Activated naive CD8-positive, alpha-beta T cell treated with anti-CD3 and anti-CD28 coated beads, Interleukin-2, amount 10 ng/mL, durations not matched to agents 7 days and 5 days (primary cell): ENCODE measurements around the gene SELENOW. TPM values are rescaled to one million over a fixed set of nuclear protein-coding genes. Genes with fewer than 3 reads are reported as not detected.
A peak's percentile ranks its signal among the peaks of the same experiment; 100 is the strongest.

ENCODE experiments used
- ATAC-seq: fragments of 150-1000 bp; cut with Tn5 transposase; one replicate; pipeline ENCODE4 v1.10.0; 2021; ENCODE audit warnings: low read depth, moderate library complexity
- POLR2A ChIA-PET: fragments of 350-600 bp; sonication (Branson Sonifier 250); formaldehyde crosslinking; loops from one replicate; lab custom pipeline; 2021; ENCODE audit warnings: antibody characterized with exemption; lab: Charles Lee
- DNase-seq: peaks from one replicate; pipeline ENCODE4 v3.0.0; 2021
- H3K27ac Mint-ChIP-seq: one replicate; pipeline ENCODE4 v1.8.0; 2022; ENCODE audit warnings: mild to moderate bottlenecking, mixed read lengths
- H3K27me3 Mint-ChIP-seq: one replicate; pipeline ENCODE4 v1.8.0; 2022; ENCODE audit warnings: mild to moderate bottlenecking, moderate library complexity, mixed read lengths
- H3K36me3 Mint-ChIP-seq: one replicate; pipeline ENCODE4 v1.8.0; 2021; ENCODE audit warnings: mild to moderate bottlenecking, mixed read lengths
- H3K4me1 Mint-ChIP-seq: one replicate; pipeline ENCODE4 v1.8.0; 2021; ENCODE audit warnings: mixed read lengths
- H3K4me3 Mint-ChIP-seq: one replicate; pipeline ENCODE4 v1.8.0; 2022; ENCODE audit warnings: mild to moderate bottlenecking, moderate library complexity, mixed read lengths
- H3K9me3 Mint-ChIP-seq: one replicate; pipeline ENCODE4 v1.8.0; 2021; ENCODE audit warnings: mixed read lengths
- total RNA-seq, 2 experiments: library from RNA; stranded (reverse); gene quantifications; one replicate each; pipeline ENCODE4 v1.2.3, GENCODE V29; 2021

SELENOW gene
- total RNA-seq, 2 experiments from 2014 or later, result 116 to 120 TPM

GRCh38 chr19:47749326-47749725 lies 29.2 kb upstream of the SELENOW start:
- Mint-ChIP-seq H3K9me3 (no peaks in the 10 kb centered on the region), H3K4me3 (peak overlapping the region; percentile 67), H3K27me3 (no peaks in the 10 kb centered on the region), H3K4me1 (peaks cover 48% of the 10 kb centered on the region), H3K27ac (peak overlapping the region; percentile 84), H3K36me3 (peaks cover 32% of the 10 kb centered on the region)
- ATAC-seq, result peak; percentile 24
- no peak for DNase-seq
- POLR2A ChIA-PET, result interaction anchor here (0.6 to 1.5 kb wide), 2 partner anchors 29 to 298 kb away, joined by 4 to 5 read pairs; partner anchors contain the start of gene SELENOW

GRCh38 chr19:47750752-47751151 lies 27.8 kb upstream of the SELENOW start:
- no peak for ATAC-seq
- no peak for DNase-seq
- H3K27me3 Mint-ChIP-seq, result no peaks in the 10 kb centered on the region
- H3K36me3 Mint-ChIP-seq, result peaks cover 34% of the 10 kb centered on the region
- peak overlapping the region; percentile 62 for H3K27ac Mint-ChIP-seq
- H3K4me3 Mint-ChIP-seq, result no peak overlapping the region
- POLR2A ChIA-PET, result interaction anchor here (1.5 kb wide), 1 partner anchor 27 kb away, joined by 4 read pairs; the partner anchor contains the start of gene SELENOW
- H3K9me3 Mint-ChIP-seq, result no peaks in the 10 kb centered on the region
- peaks cover 42% of the 10 kb centered on the region for H3K4me1 Mint-ChIP-seq

GRCh38 chr19:47752440-47753211 lies 25.9 kb upstream of the SELENOW start:
- DNase-seq, result no peak
- Mint-ChIP-seq H3K36me3 (peaks cover 38% of the 10 kb centered on the region), H3K27ac (peak overlapping the region; percentile 67)

GRCh38 chr19:47754206-47755064 lies 24.1 kb upstream of the SELENOW start:
- Mint-ChIP-seq H3K27me3 (no peaks in the 10 kb centered on the region), H3K9me3 (no peaks in the 10 kb centered on the region), H3K4me3 (no peak overlapping the region), H3K27ac (peak overlapping the region; percentile 54), H3K4me1 (peaks cover 28% of the 10 kb centered on the region), H3K36me3 (peaks cover 37% of the 10 kb centered on the region)
- POLR2A ChIA-PET, result interaction anchor here (0.6 kb wide), 1 partner anchor 23 kb away, joined by 3 read pairs; no protein-coding TSS in a partner anchor
- DNase-seq, result no peak
- ATAC-seq, result no peak

More at GRCh38 chr19:47752440-47753211, 25.9 kb upstream of the SELENOW start:
- no peak for ATAC-seq
- Mint-ChIP-seq H3K4me1 (peaks cover 41% of the 10 kb centered on the region), H3K27me3 (no peaks in the 10 kb centered on the region), H3K9me3 (no peaks in the 10 kb centered on the region), H3K4me3 (no peak overlapping the region)
- POLR2A ChIA-PET, result no interaction called here

GRCh38 chr19:47755065-47755761 lies 23.3 kb upstream of the SELENOW start:
- no peak overlapping the region for H3K27ac Mint-ChIP-seq
- H3K36me3 Mint-ChIP-seq, result peaks cover 35% of the 10 kb centered on the region
- DNase-seq (no peak), ATAC-seq (no peak)
- peaks cover 24% of the 10 kb centered on the region for H3K4me1 Mint-ChIP-seq
- no peaks in the 10 kb centered on the region for H3K27me3 Mint-ChIP-seq
- POLR2A ChIA-PET, result no interaction called here
- no peak overlapping the region for H3K4me3 Mint-ChIP-seq
- H3K9me3 Mint-ChIP-seq, result no peaks in the 10 kb centered on the region

- peaks cover 22% of the 10 kb centered on the region for H3K4me1 Mint-ChIP-seq
- no peak for ATAC-seq
- POLR2A ChIA-PET, result no interaction called here
- no peak overlapping the region for H3K27ac Mint-ChIP-seq
- no peak for DNase-seq
- no peaks in the 10 kb centered on the region for H3K9me3 Mint-ChIP-seq
- peaks cover 31% of the 10 kb centered on the region for H3K36me3 Mint-ChIP-seq
- H3K27me3 Mint-ChIP-seq, result no peaks in the 10 kb centered on the region
- H3K4me3 Mint-ChIP-seq, result no peak overlapping the region
Observed at GRCh38 chr19:47755762-47756626, 22.5 kb upstream of the SELENOW start.

- ATAC-seq (no peak), DNase-seq (no peak)
- Mint-ChIP-seq H3K4me1 (peaks cover 22% of the 10 kb centered on the region), H3K36me3 (peaks cover 31% of the 10 kb centered on the region), H3K9me3 (no peaks in the 10 kb centered on the region), H3K4me3 (no peak overlapping the region), H3K27me3 (no peaks in the 10 kb centered on the region), H3K27ac (no peak overlapping the region)
- POLR2A ChIA-PET, result no interaction called here
Observed at GRCh38 chr19:47756627-47756929, 21.9 kb upstream of the SELENOW start.

GRCh38 chr19:47756953-47757608 lies 21.4 kb upstream of the SELENOW start:
- no peaks in the 10 kb centered on the region for H3K9me3 Mint-ChIP-seq
- ATAC-seq, result no peak
- peaks cover 21% of the 10 kb centered on the region for H3K4me1 Mint-ChIP-seq
- POLR2A ChIA-PET, result no interaction called here
- DNase-seq, result no peak
- no peak overlapping the region for H3K4me3 Mint-ChIP-seq
- H3K27me3 Mint-ChIP-seq, result no peaks in the 10 kb centered on the region
- peak overlapping the region; percentile 56 for H3K27ac Mint-ChIP-seq
- H3K36me3 Mint-ChIP-seq, result peaks cover 31% of the 10 kb centered on the region

GRCh38 chr19:47757617-47758442 lies 20.7 kb upstream of the SELENOW start:
- POLR2A ChIA-PET, result no interaction called here
- DNase-seq, result no peak
- Mint-ChIP-seq H3K4me3 (no peak overlapping the region), H3K9me3 (no peaks in the 10 kb centered on the region), H3K27me3 (no peaks in the 10 kb centered on the region), H3K36me3 (peaks cover 30% of the 10 kb centered on the region), H3K27ac (peak overlapping the region; percentile 56), H3K4me1 (peaks cover 14% of the 10 kb centered on the region)
- no peak for ATAC-seq

- no peak overlapping the region for H3K4me3 Mint-ChIP-seq
- H3K36me3 Mint-ChIP-seq, result peaks cover 24% of the 10 kb centered on the region
- ATAC-seq (no peak), DNase-seq (no peak)
- POLR2A ChIA-PET, result no interaction called here
- no peaks in the 10 kb centered on the region for H3K27me3 Mint-ChIP-seq
- no peak overlapping the region for H3K27ac Mint-ChIP-seq
- peaks cover 10% of the 10 kb centered on the region for H3K4me1 Mint-ChIP-seq
- no peaks in the 10 kb centered on the region for H3K9me3 Mint-ChIP-seq
Observed at GRCh38 chr19:47758443-47758804, 20.1 kb upstream of the SELENOW start.

- POLR2A ChIA-PET, result no interaction called here
- ATAC-seq (no peak), DNase-seq (no peak)
- Mint-ChIP-seq H3K36me3 (peaks cover 19% of the 10 kb centered on the region), H3K4me3 (no peak overlapping the region), H3K4me1 (peaks cover 5% of the 10 kb centered on the region), H3K9me3 (no peaks in the 10 kb centered on the region), H3K27ac (no peak overlapping the region), H3K27me3 (no peaks in the 10 kb centered on the region)
Observed at GRCh38 chr19:47760632-47760999, 17.9 kb upstream of the SELENOW start.

GRCh38 chr19:47761566-47761965 lies 16.9 kb upstream of the SELENOW start:
- ATAC-seq (no peak), DNase-seq (no peak)
- Mint-ChIP-seq H3K4me1 (peaks cover 5% of the 10 kb centered on the region), H3K9me3 (no peaks in the 10 kb centered on the region), H3K27me3 (no peaks in the 10 kb centered on the region), H3K36me3 (peaks cover 19% of the 10 kb centered on the region), H3K4me3 (no peak overlapping the region), H3K27ac (no peak overlapping the region)
- POLR2A ChIA-PET, result no interaction called here
